ENCODE results near the gene PGLYRP4. TPM values are rescaled to one million over a fixed set of nuclear protein-coding genes. Genes with fewer than 3 reads are reported as not detected.
A peak's percentile ranks its signal among the peaks of the same experiment; 100 is the strongest.
"Not testable (repeated sequence)": the region's sequence is repeated elsewhere in the genome, so short reads cannot be mapped to it uniquely, and the experiment has no call there.

Gene PGLYRP4
- total and polyA plus RNA-seq, 4 donors = not detected

GRCh38 chr1:153347049-153347448 is 1.6 kb downstream of the PGLYRP4 start:
- H3K9me3 ChIP-seq (ENCODE audit: control insufficient read depth, low read length); H3K27me3 ChIP-seq (ENCODE audit: control insufficient read depth in 1 of 2, insufficient read depth in 2 of 2, low read length in 1 of 2); H3K4me3 ChIP-seq (ENCODE audit: low read length in 2 of 2); H3K4me1 ChIP-seq (ENCODE audit: control insufficient read depth in 1 of 2, insufficient read depth in 2 of 2, low read length in 2 of 2); H3K36me3 ChIP-seq (ENCODE audit: control insufficient read depth in 1 of 2, insufficient read depth in 2 of 2, low read length in 1 of 2); intact Hi-C loops (cut with DNase I); DNase-seq; ATAC-seq (ENCODE audit: low FRiP score); H3K27ac ChIP-seq (ENCODE audit: low read depth in 1 of 2, low read length in 2 of 2): not testable (repeated sequence)
- WGBS, 2 donors = 67 to 71% methylated on average over 14 of the region's 14 CpGs

GRCh38 chr1:153346077-153346723 is 2.4 kb downstream of the PGLYRP4 start:
- Histone ChIP-seq H3K4me3 (ENCODE audit: low read length in 2 of 2) (no peak overlapping the region), H3K36me3 (ENCODE audit: control insufficient read depth in 1 of 2, insufficient read depth in 2 of 2, low read length in 1 of 2) (no peaks in the 10 kb centered on the region), H3K27ac (ENCODE audit: low read depth in 1 of 2, low read length in 2 of 2) (no peak overlapping the region), H3K27me3 (ENCODE audit: control insufficient read depth in 1 of 2, insufficient read depth in 2 of 2, low read length in 1 of 2) (no peaks in the 10 kb centered on the region), H3K4me1 (ENCODE audit: control insufficient read depth in 1 of 2, insufficient read depth in 2 of 2, low read length in 2 of 2) (no peaks in the 10 kb centered on the region), H3K9me3 (ENCODE audit: control insufficient read depth, low read length) (no peaks in the 10 kb centered on the region)
- ATAC-seq (ENCODE audit: low FRiP score) (no peak), DNase-seq (no peak)
- WGBS, 2 donors = 64 to 74% methylated on average over 6 of the region's 6 CpGs
- intact Hi-C loops (cut with DNase I) = no loop called here

- WGBS, 2 donors = 88 to 91% methylated on average over 14 of the region's 14 CpGs
- H3K4me3 ChIP-seq (ENCODE audit: low read length in 2 of 2) = no peak overlapping the region
- no peak for ATAC-seq (ENCODE audit: low FRiP score)
- no peak overlapping the region for H3K27ac ChIP-seq (ENCODE audit: low read depth in 1 of 2, low read length in 2 of 2)
- no peaks in the 10 kb centered on the region for H3K4me1 ChIP-seq (ENCODE audit: control insufficient read depth in 1 of 2, insufficient read depth in 2 of 2, low read length in 2 of 2)
- no peak for DNase-seq
- intact Hi-C loops (cut with DNase I) = no loop called here
- H3K27me3 ChIP-seq (ENCODE audit: control insufficient read depth in 1 of 2, insufficient read depth in 2 of 2, low read length in 1 of 2) = no peaks in the 10 kb centered on the region
- no peaks in the 10 kb centered on the region for H3K36me3 ChIP-seq (ENCODE audit: control insufficient read depth in 1 of 2, insufficient read depth in 2 of 2, low read length in 1 of 2)
- no peaks in the 10 kb centered on the region for H3K9me3 ChIP-seq (ENCODE audit: control insufficient read depth, low read length)
Measured at GRCh38 chr1:153345187-153346076, 3.2 kb downstream of the PGLYRP4 start.

GRCh38 chr1:153344718-153345025 is 4.0 kb downstream of the PGLYRP4 start:
- peak; percentile 30 for ATAC-seq (ENCODE audit: low FRiP score)
- Histone ChIP-seq H3K4me3 (ENCODE audit: low read length in 2 of 2) (no peak overlapping the region), H3K27ac (ENCODE audit: low read depth in 1 of 2, low read length in 2 of 2) (no peak overlapping the region), H3K27me3 (ENCODE audit: control insufficient read depth in 1 of 2, insufficient read depth in 2 of 2, low read length in 1 of 2) (peaks cover 0 to 2% of the 10 kb centered on the region in 2 donors), H3K4me1 (ENCODE audit: control insufficient read depth in 1 of 2, insufficient read depth in 2 of 2, low read length in 2 of 2) (no peaks in the 10 kb centered on the region), H3K36me3 (ENCODE audit: control insufficient read depth in 1 of 2, insufficient read depth in 2 of 2, low read length in 1 of 2) (no peaks in the 10 kb centered on the region), H3K9me3 (ENCODE audit: control insufficient read depth, low read length) (no peaks in the 10 kb centered on the region)
- DNase-seq = no peak
- intact Hi-C loops (cut with DNase I) = no loop called here
- WGBS, 2 donors = 57 to 58% methylated on average over 3 of the region's 3 CpGs

GRCh38 chr1:153343811-153344717 is 4.6 kb downstream of the PGLYRP4 start:
- intact Hi-C loops (cut with DNase I) = no loop called here
- H3K27me3 ChIP-seq (ENCODE audit: control insufficient read depth in 1 of 2, insufficient read depth in 2 of 2, low read length in 1 of 2) = peaks cover 0 to 2% of the 10 kb centered on the region in 2 donors
- ATAC-seq (ENCODE audit: low FRiP score) = peak; percentile 15

GRCh38 chr1:153343040-153343681 is 5.5 kb downstream of the PGLYRP4 start:
- Histone ChIP-seq H3K27me3 (ENCODE audit: control insufficient read depth in 1 of 2, insufficient read depth in 2 of 2, low read length in 1 of 2) (peaks cover 0 to 2% of the 10 kb centered on the region in 2 donors), H3K36me3 (ENCODE audit: control insufficient read depth in 1 of 2, insufficient read depth in 2 of 2, low read length in 1 of 2) (no peaks in the 10 kb centered on the region), H3K9me3 (ENCODE audit: control insufficient read depth, low read length) (no peaks in the 10 kb centered on the region), H3K4me1 (ENCODE audit: control insufficient read depth in 1 of 2, insufficient read depth in 2 of 2, low read length in 2 of 2) (no peaks in the 10 kb centered on the region), H3K4me3 (ENCODE audit: low read length in 2 of 2) (no peak overlapping the region), H3K27ac (ENCODE audit: low read depth in 1 of 2, low read length in 2 of 2) (no peak overlapping the region)
- intact Hi-C loops (cut with DNase I) = no loop called here
- WGBS, 2 donors = 60 to 66% methylated on average over 5 of the region's 5 CpGs
- no peak for DNase-seq
- no peak for ATAC-seq (ENCODE audit: low FRiP score)

More at GRCh38 chr1:153343811-153344717, 4.6 kb downstream of the PGLYRP4 start:
- Histone ChIP-seq H3K9me3 (ENCODE audit: control insufficient read depth, low read length) (no peaks in the 10 kb centered on the region), H3K27ac (ENCODE audit: low read depth in 1 of 2, low read length in 2 of 2) (no peak overlapping the region), H3K4me1 (ENCODE audit: control insufficient read depth in 1 of 2, insufficient read depth in 2 of 2, low read length in 2 of 2) (no peaks in the 10 kb centered on the region), H3K4me3 (ENCODE audit: low read length in 2 of 2) (no peak overlapping the region), H3K36me3 (ENCODE audit: control insufficient read depth in 1 of 2, insufficient read depth in 2 of 2, low read length in 1 of 2) (no peaks in the 10 kb centered on the region)
- WGBS, 2 donors = 61 to 63% methylated on average over 9 of the region's 9 CpGs
- no peak for DNase-seq

GRCh38 chr1:153342178-153342577 is 6.5 kb downstream of the PGLYRP4 start:
- DNase-seq (no peak), ATAC-seq (ENCODE audit: low FRiP score) (no peak)
- H3K9me3 ChIP-seq (ENCODE audit: control insufficient read depth, low read length) = no peaks in the 10 kb centered on the region
- intact Hi-C loops (cut with DNase I) = no loop called here
- H3K36me3 ChIP-seq (ENCODE audit: control insufficient read depth in 1 of 2, insufficient read depth in 2 of 2, low read length in 1 of 2) = no peaks in the 10 kb centered on the region
- no peak overlapping the region for H3K4me3 ChIP-seq (ENCODE audit: low read length in 2 of 2)
- no peak overlapping the region for H3K27ac ChIP-seq (ENCODE audit: low read depth in 1 of 2, low read length in 2 of 2)
- no peaks in the 10 kb centered on the region for H3K4me1 ChIP-seq (ENCODE audit: control insufficient read depth in 1 of 2, insufficient read depth in 2 of 2, low read length in 2 of 2)
- 72 to 79% methylated on average over 3 of the region's 3 CpGs for WGBS, 2 donors
- H3K27me3 ChIP-seq (ENCODE audit: control insufficient read depth in 1 of 2, insufficient read depth in 2 of 2, low read length in 1 of 2) = peaks cover 0 to 2% of the 10 kb centered on the region in 2 donors

GRCh38 chr1:153341431-153341934 is 7.2 kb downstream of the PGLYRP4 start:
- H3K4me1 ChIP-seq (ENCODE audit: control insufficient read depth in 1 of 2, insufficient read depth in 2 of 2, low read length in 2 of 2) = no peaks in the 10 kb centered on the region
- 89 to 94% methylated on average over 4 of the region's 4 CpGs for WGBS, 2 donors
- H3K27me3 ChIP-seq (ENCODE audit: control insufficient read depth in 1 of 2, insufficient read depth in 2 of 2, low read length in 1 of 2) = peaks cover 0 to 2% of the 10 kb centered on the region in 2 donors
- no peak overlapping the region for H3K4me3 ChIP-seq (ENCODE audit: low read length in 2 of 2)
- ATAC-seq (ENCODE audit: low FRiP score) = no peak
- intact Hi-C loops (cut with DNase I) = no loop called here
- no peak for DNase-seq
- H3K27ac ChIP-seq (ENCODE audit: low read depth in 1 of 2, low read length in 2 of 2) = no peak overlapping the region
- no peaks in the 10 kb centered on the region for H3K9me3 ChIP-seq (ENCODE audit: control insufficient read depth, low read length)
- no peaks in the 10 kb centered on the region for H3K36me3 ChIP-seq (ENCODE audit: control insufficient read depth in 1 of 2, insufficient read depth in 2 of 2, low read length in 1 of 2)
